GM04503 (cell line): ENCODE results near the gene NPIPB2.

Source experiments
- DNase-seq: peaks from one replicate; pipeline ENCODE4 v3.0.0-alpha.2; 2012; ENCODE audit warnings: low read depth

The NPIPB2 gene

GRCh38 chr16:11896486-11897176 lies 45.2 kb downstream of the NPIPB2 start:
- peak; percentile 60 for DNase-seq

GRCh38 chr16:11893571-11893970 lies 48.3 kb downstream of the NPIPB2 start:
- DNase-seq, result no peak

- no peak for DNase-seq
Observed at GRCh38 chr16:11892761-11893160, 49.1 kb downstream of the NPIPB2 start.

GRCh38 chr16:11890231-11890965 lies 51.4 kb downstream of the NPIPB2 start:
- DNase-seq, result no peak

GRCh38 chr16:11886881-11887280 lies 55.0 kb downstream of the NPIPB2 start:
- DNase-seq, result no peak

- no peak for DNase-seq
Observed at GRCh38 chr16:11884035-11884434, 57.8 kb downstream of the NPIPB2 start.

- no peak for DNase-seq
Observed at GRCh38 chr16:11880007-11880406, 61.8 kb downstream of the NPIPB2 start.

- DNase-seq, result no peak
Observed at GRCh38 chr16:11877374-11877773, 64.5 kb downstream of the NPIPB2 start.
